ENCODE data around the gene NSMCE1. TPM values are rescaled to one million over a fixed set of nuclear protein-coding genes. Genes with fewer than 3 reads are reported as not detected.

NSMCE1 gene
- total and polyA plus RNA-seq, 2 of the 4 experiments (the other 2 are of a cell fraction): 47.5 to 120 TPM

DNA sequence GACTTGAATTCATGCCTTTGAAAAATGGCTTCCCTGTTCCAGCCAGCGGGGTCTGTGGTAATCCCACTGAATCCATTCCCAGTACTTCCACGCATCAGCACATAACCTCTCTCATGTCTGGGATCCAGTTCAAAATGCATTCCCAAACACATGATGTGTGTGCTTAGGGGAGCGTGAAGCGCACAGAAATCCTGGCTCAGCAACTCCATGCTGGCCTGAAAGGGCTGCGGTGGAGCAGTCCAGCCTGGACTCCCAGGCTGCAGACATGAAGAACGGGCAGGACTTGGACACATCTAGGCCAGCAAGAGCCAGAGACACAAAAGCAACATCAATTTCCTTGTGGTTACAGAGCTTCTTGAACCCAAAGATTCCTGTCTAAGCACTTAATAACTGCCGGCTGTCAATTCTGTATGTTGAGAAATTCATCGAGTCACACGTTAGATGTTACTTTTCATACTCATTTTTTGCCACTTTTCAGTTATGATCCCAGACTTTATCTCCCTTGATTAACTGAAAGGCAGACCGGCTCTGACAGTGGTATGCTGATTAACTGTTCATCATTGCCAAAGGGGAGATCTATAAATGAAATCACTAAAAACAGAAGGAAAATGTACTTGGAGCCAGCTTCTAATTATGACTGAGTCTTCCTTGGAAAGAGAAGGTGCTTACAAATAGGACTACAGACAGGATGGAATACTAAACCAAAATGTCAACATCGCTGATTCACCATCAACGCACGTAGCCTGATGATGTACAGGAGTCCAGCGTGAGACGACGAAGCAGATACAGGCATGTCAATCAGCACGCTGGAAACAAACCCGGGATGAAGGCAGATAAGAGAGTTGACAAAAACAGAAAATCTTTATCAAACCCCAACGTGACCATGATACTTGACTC lies 23.0 kb downstream of the NSMCE1 start:
- peak overlapping the region; percentile 35 for H2AK9ac ChIP-seq (replicated peaks; ENCODE audit: low read depth, low read length, poor library complexity)
- peak overlapping the region; percentile 98 for H2BK5ac ChIP-seq (ENCODE audit: low read depth, low read length, poor library complexity, severe bottlenecking)
- ChIA-PET POLR2A (ENCODE audit: unreplicated experiment) (interaction anchor here (0.5 kb wide), 1 partner anchor 1259 kb away, joined by 7 read pairs; no protein-coding TSS in a partner anchor), CTCF (no interaction called here)
- peak overlapping the region; percentile 94 for H3K27ac ChIP-seq (ENCODE audit: insufficient read depth, low read length)
- H3K9ac ChIP-seq (ENCODE audit: low read depth, low read length): peak overlapping the region; percentile 49
- peak overlapping the region; percentile 99 for H2BK20ac ChIP-seq (ENCODE audit: low read depth, low read length)
- dilution Hi-C loops (cut with HindIII; ENCODE audit: low sequenced_read_pairs, unreplicated experiment) (no loop called here), intact Hi-C loops (cut with micrococcal nuclease) (loop anchor here (1.0 kb wide), 1 partner anchor 68 kb away; the partner anchor contains the start of gene IL4R), in situ Hi-C loops (cut with MboI; ENCODE audit: low sequenced_read_pairs) (no loop called here)
- 0% methylated on average over 4 of the region's 19 CpGs; no CpG with 5 or more reads in 1 of the 2 experiments for WGBS, 2 experiments (ENCODE audit: extremely low coverage in 2 of 2, insufficient read length in 1 of 2)
- H3K56ac ChIP-seq (ENCODE audit: extremely low read depth, insufficient read depth, low read length): peak overlapping the region; percentile 86
- H3K18ac ChIP-seq (ENCODE audit: low read depth, low read length): peak overlapping the region; percentile 84
- H4K8ac ChIP-seq (ENCODE audit: low read depth in 2 of 2, low read length in 2 of 2): peak overlapping the region; percentile 61 to 95
- H3K23ac ChIP-seq (ENCODE audit: low read depth, low read length): peak overlapping the region; percentile 96
- TF ChIP-seq RAD21 (IDR thresholded peaks at IDR 0.05; ENCODE audit: low read length) (0 out of 2 replicates have a peak, but pooled peaks have one; percentile 2), FOS (IDR thresholded peaks at IDR 0.05; ENCODE audit: low read depth, low read length) (peak; percentile 89), POLR2A (IDR thresholded peaks at IDR 0.05; ENCODE audit: low read depth, low read length) (peak; percentile 29; the same call in 1 of the 2 replicates), CEBPB (IDR thresholded peaks at IDR 0.05; ENCODE audit: low read depth, low read length) (peak; percentile 77), ELK1 (IDR thresholded peaks at IDR 0.05; ENCODE audit: borderline replicate concordance, low read depth, low read length) (no peak), RCOR1 (IDR thresholded peaks at IDR 0.05; ENCODE audit: insufficient replicate concordance, low read length) (no peak), NFE2L2 (IDR thresholded peaks at IDR 0.05; ENCODE audit: low read depth, low read length) (peak; percentile 53; the same call in 1 of the 2 replicates), BHLHE40 (IDR thresholded peaks at IDR 0.05; ENCODE audit: low read depth, low read length) (peak; percentile 60; the same call in 1 of the 2 replicates), MAFK (IDR thresholded peaks at IDR 0.05; ENCODE audit: low read depth, low read length) (peak; percentile 69), USF2 (IDR thresholded peaks at IDR 0.05; ENCODE audit: low read depth, low read length) (peak; percentile 38; the same call in 1 of the 2 replicates)
- H3K9me3 ChIP-seq (ENCODE audit: control insufficient read depth, insufficient read depth, low read length): no peaks in the 10 kb centered on the region
- DNase-seq (peak; percentile 99), ATAC-seq (ENCODE audit: low read depth) (peak; percentile 37)
- H2BK15ac ChIP-seq (ENCODE audit: low read depth, low read length): peak overlapping the region; percentile 66
- H2AK5ac ChIP-seq (ENCODE audit: low read depth, low read length): peak overlapping the region; percentile 99
- peaks cover 34% of the 10 kb centered on the region for H3K9me1 ChIP-seq (ENCODE audit: insufficient read depth, low read length)
- no peaks in the 10 kb centered on the region for H3K36me3 ChIP-seq (ENCODE audit: control insufficient read depth, insufficient read depth, low read length)
- H3K4me2 ChIP-seq (ENCODE audit: low read depth, low read length): peak overlapping the region; percentile 75
- peaks cover 23 to 60% of the 10 kb centered on the region in 2 experiments for H3K79me1 ChIP-seq (ENCODE audit: low read depth in 1 of 2, low read length in 2 of 2)
- peak overlapping the region; percentile 55 for H4K5ac ChIP-seq (ENCODE audit: low read depth, low read length)
- peak overlapping the region; percentile 99 for H2BK120ac ChIP-seq (ENCODE audit: low read depth, low read length)
- H3K14ac ChIP-seq (replicated peaks; ENCODE audit: low read depth, low read length): peak overlapping the region; percentile 98
- no peaks in the 10 kb centered on the region for H3K27me3 ChIP-seq (ENCODE audit: control insufficient read depth, insufficient read depth, low read length)
- no TSS peak for BruUV-seq (replicated peaks)
- peaks cover 33% of the 10 kb centered on the region for H3K4me1 ChIP-seq (ENCODE audit: control insufficient read depth, insufficient read depth, low read length)
- H2AFZ ChIP-seq (replicated peaks; ENCODE audit: low read length, poor library complexity): peak overlapping the region; percentile 63
- H3K4ac ChIP-seq (ENCODE audit: low read depth, low read length): peak overlapping the region; percentile 99
- H3K4me3 ChIP-seq (ENCODE audit: insufficient read depth, low read depth, low read length): no peak overlapping the region
- no peaks in the 10 kb centered on the region; the same call in 1 of the 2 replicates for H4K20me1 ChIP-seq (ENCODE audit: insufficient read depth, low read length)
- H4K91ac ChIP-seq (ENCODE audit: insufficient read depth, low read depth, low read length): peak overlapping the region; percentile 93
